HEK293 (cell line): Measurements from ENCODE around the gene C22orf42.
A peak's percentile ranks its signal among the peaks of the same experiment; 100 is the strongest.

Experiments used
- CTCF ChIA-PET: fragments of 350-600 bp; formaldehyde crosslinking; extraction: SDS; loops from one replicate; lab custom pipeline; 2021; ENCODE audit warnings: antibody characterized with exemption; lab: Yijun Ruan, JAX
- POLR2A ChIA-PET: fragments of 300-600 bp; formaldehyde crosslinking; extraction: SDS; loops from one replicate; lab custom pipeline; 2020; ENCODE audit warnings: antibody characterized with exemption, inconsistent platforms; lab: Yijun Ruan, JAX
- H3K27ac ChIP-seq: fragments of 200-500 bp; sonication (Bioruptor generic); 2 replicates; pipeline ENCODE4 v1.5.1; 2014; ENCODE audit warnings: low read depth, low read length, control low read depth, inconsistent platforms; ENCODE audit errors: extremely low read depth
- H3K36me3 ChIP-seq, 2 experiments: fragments of 200-500 bp in 1 of 2; sonication (Bioruptor generic) in 1 of 2; 1 replicate in 1 of 2; 2 replicates in 1 of 2; pipeline ENCODE4 v1.5.1; 2014 to 2017; ENCODE audit warnings: inconsistent platforms in 2 of 2, low read length in 2 of 2; ENCODE audit not compliant: control insufficient read depth in 2 of 2, insufficient read depth in 1 of 2
- H3K4me1 ChIP-seq: fragments of 200-500 bp; sonication (Bioruptor generic); 2 replicates; pipeline ENCODE4 v1.5.1; 2014; ENCODE audit warnings: mild to moderate bottlenecking, low read length, inconsistent platforms; ENCODE audit not compliant: control insufficient read depth, insufficient read depth
- H3K4me3 ChIP-seq: 2 replicates; pipeline ENCODE4 v1.5.1; 2011; ENCODE audit warnings: low read depth, mild to moderate bottlenecking, control low read depth, low read length, moderate library complexity
- H3K9me3 ChIP-seq: fragments of 200-500 bp; sonication (Bioruptor generic); 2 replicates; pipeline ENCODE4 v1.5.1; 2014; ENCODE audit warnings: low read depth, low read length, inconsistent platforms; ENCODE audit not compliant: control insufficient read depth, insufficient read depth
- CTCF ChIP-seq: fragments of 450-650 bp; formaldehyde crosslinking; IDR thresholded peaks from 2 replicates; pipeline ENCODE4 v1.5.1; 2016; ENCODE audit warnings: missing biosample characterization, missing genetic modification characterization
- GLIS2 ChIP-seq: fragments of 450-650 bp; formaldehyde crosslinking; IDR thresholded peaks from 2 replicates; pipeline ENCODE4 v1.5.1; 2016; ENCODE audit warnings: missing biosample characterization, missing genetic modification characterization
- KLF10 ChIP-seq: fragments of 450-650 bp; IDR thresholded peaks from 2 replicates; pipeline ENCODE4 v1.5.1; 2018; ENCODE audit warnings: missing biosample characterization, mild to moderate bottlenecking, missing genetic modification characterization
- KLF9 ChIP-seq: fragments of 450-650 bp; formaldehyde crosslinking; IDR thresholded peaks from 2 replicates; pipeline ENCODE4 v1.5.1; 2016; ENCODE audit warnings: missing biosample characterization, missing genetic modification characterization, low read depth
- SP2 ChIP-seq: fragments of 450-650 bp; formaldehyde crosslinking; IDR thresholded peaks from 2 replicates; pipeline ENCODE4 v1.5.1; 2016; ENCODE audit warnings: missing biosample characterization, missing genetic modification characterization
- ZBTB17 ChIP-seq: fragments of 450-650 bp; formaldehyde crosslinking; IDR thresholded peaks from 2 replicates; pipeline ENCODE4 v1.5.1; 2016; ENCODE audit warnings: missing biosample characterization, missing genetic modification characterization
- ZBTB20 ChIP-seq: fragments of 450-650 bp; formaldehyde crosslinking; IDR thresholded peaks from 2 replicates; pipeline ENCODE4 v1.5.1; 2016; ENCODE audit warnings: missing biosample characterization, missing genetic modification characterization
- ZBTB21 ChIP-seq: fragments of 450-650 bp; formaldehyde crosslinking; IDR thresholded peaks from 2 replicates; pipeline ENCODE4 v1.5.1; 2017; ENCODE audit warnings: missing biosample characterization, missing genetic modification characterization
- ZBTB26 ChIP-seq: fragments of 450-650 bp; formaldehyde crosslinking; optimal IDR thresholded peaks from 2 replicates; pipeline ENCODE3; 2016; ENCODE audit warnings: missing biosample characterization, mild to moderate bottlenecking, missing genetic modification characterization
- ZFHX2 ChIP-seq: fragments of 450-650 bp; formaldehyde crosslinking; conservative IDR thresholded peaks from 2 replicates; pipeline ENCODE4 v1.5.1; 2016; ENCODE audit warnings: missing biosample characterization, missing genetic modification characterization
- ZNF2 ChIP-seq: fragments of 450-650 bp; formaldehyde crosslinking; IDR thresholded peaks from 2 replicates; pipeline ENCODE4 v1.5.1; 2016; ENCODE audit warnings: missing biosample characterization, missing genetic modification characterization
- ZNF266 ChIP-seq: fragments of 450-650 bp; formaldehyde crosslinking; IDR thresholded peaks from 2 replicates; pipeline ENCODE4 v1.5.1; 2016; ENCODE audit warnings: missing biosample characterization, missing genetic modification characterization, low read depth
- ZNF335 ChIP-seq: fragments of 450-650 bp; formaldehyde crosslinking; conservative IDR thresholded peaks from 2 replicates; pipeline ENCODE4 v1.5.1; 2016; ENCODE audit warnings: missing biosample characterization, missing genetic modification characterization
- ZNF341 ChIP-seq: fragments of 450-650 bp; formaldehyde crosslinking; IDR thresholded peaks from 2 replicates; pipeline ENCODE4; 2016; ENCODE audit warnings: low read depth, missing biosample characterization, missing genetic modification characterization
- ZNF423 ChIP-seq: fragments of 450-650 bp; formaldehyde crosslinking; IDR thresholded peaks from 2 replicates; pipeline ENCODE4 v1.5.1; 2016; ENCODE audit warnings: missing biosample characterization, missing genetic modification characterization
- ZNF621 ChIP-seq: fragments of 450-650 bp; formaldehyde crosslinking; IDR thresholded peaks from 2 replicates; pipeline ENCODE4 v1.5.1; 2017; ENCODE audit warnings: missing biosample characterization, missing genetic modification characterization
- TF ChIP-seq, protein P1 (sequence below): fragments of 450-650 bp; formaldehyde crosslinking; IDR thresholded peaks from 2 replicates; pipeline ENCODE4 v1.5.1; 2016; ENCODE audit warnings: missing biosample characterization, missing genetic modification characterization
- TF ChIP-seq, protein P2 (sequence below): fragments of 450-650 bp; formaldehyde crosslinking; IDR thresholded peaks from 2 replicates; pipeline ENCODE4 v1.5.1; 2016; ENCODE audit warnings: missing biosample characterization, missing genetic modification characterization

Gene C22orf42

GRCh38 chr22:32205974-32206773 is 47.1 kb upstream of the C22orf42 start (continued):
- TF ChIP-seq ZBTB26 = no peak

DNA sequence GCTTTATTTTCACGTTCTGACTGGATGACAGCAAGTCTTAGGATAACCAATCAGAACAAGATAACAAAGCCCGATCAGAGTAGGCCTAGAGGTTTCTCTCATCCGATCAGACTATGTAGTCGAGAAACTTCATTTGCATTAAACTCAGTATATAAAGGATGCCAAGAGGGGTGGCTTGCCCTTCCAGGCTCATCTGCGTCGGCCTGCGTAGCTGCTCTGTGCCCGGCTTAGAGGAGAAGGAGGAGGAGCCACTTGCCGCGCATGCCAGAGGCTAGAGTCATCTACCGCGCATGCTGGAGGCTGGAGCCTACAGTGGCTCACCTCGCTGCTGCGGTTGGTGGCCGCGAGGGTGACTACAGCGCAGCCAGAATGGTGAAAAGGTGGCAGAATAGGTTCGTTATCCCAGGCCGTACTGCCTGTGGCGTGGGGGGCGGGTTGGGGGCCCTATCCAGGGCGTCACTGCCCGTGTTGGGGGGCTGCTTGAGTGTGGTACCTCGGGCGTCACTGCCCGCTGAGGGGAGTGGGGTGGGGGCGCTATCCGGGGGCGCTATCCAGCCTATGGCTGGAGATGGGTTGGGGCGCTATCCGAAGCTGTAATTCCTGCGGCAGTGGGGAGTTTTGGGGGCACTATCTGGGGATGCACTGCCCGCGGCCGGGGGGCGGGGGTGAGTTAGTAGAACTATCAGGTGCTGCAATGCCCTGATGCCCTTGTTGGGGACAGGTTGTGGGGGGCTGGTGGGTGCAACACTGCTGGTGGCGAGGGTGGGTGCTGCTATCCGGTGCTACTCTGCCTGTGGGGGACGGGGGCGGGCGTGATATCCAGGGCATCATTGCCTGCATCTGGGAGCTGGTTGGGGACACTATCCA is 46.0 kb upstream of the C22orf42 start, which contains the start of gene RFPL2:
TSS of gene RFPL2 (minus strand) at position 218 of the 867 bp plus-strand sequence. CDS start 2,622 bp downstream, outside the sequence.
- Histone ChIP-seq H3K27ac (0 out of 2 replicates have a peak within 1 kb of the TSS, but pooled peaks have one; percentile 16), H3K4me3 (peak within 1 kb of the TSS; percentile 34), H3K36me3 (peaks cover 0 to 22% of the 10 kb centered on the region in 2 experiments; a peak in 1 of 3 replicates), H3K4me1 (0 out of 2 replicates have a peak, but pooled peaks cover 3% of the 10 kb centered on the region), H3K9me3 (no peaks in the 10 kb centered on the region)
- CTCF ChIA-PET = interaction anchor here (0.6 to 1.1 kb wide), 8 partner anchors 12 to 826 kb away, joined by 3 to 7 read pairs (median 3); no protein-coding TSS in a partner anchor
- POLR2A ChIA-PET = no interaction called here
- TF ChIP-seq ZNF2 (tag by site-specific recombination) = no peak
- peak; percentile 0; the same call in 1 of the 2 replicates for TF ChIP-seq ZBTB20 (tag by site-specific recombination)
- TF ChIP-seq KLF9 = 0 out of 2 replicates have a peak, but pooled peaks have one; percentile 18
- peak; percentile 40; the same call in 1 of the 2 replicates for TF ChIP-seq GLIS2
- no peak for TF ChIP-seq KLF10
- TF ChIP-seq ZNF266 = no peak
- peak; percentile 65; the same call in 1 of the 2 replicates for TF ChIP-seq ZNF335
- TF ChIP-seq, protein P1, sequence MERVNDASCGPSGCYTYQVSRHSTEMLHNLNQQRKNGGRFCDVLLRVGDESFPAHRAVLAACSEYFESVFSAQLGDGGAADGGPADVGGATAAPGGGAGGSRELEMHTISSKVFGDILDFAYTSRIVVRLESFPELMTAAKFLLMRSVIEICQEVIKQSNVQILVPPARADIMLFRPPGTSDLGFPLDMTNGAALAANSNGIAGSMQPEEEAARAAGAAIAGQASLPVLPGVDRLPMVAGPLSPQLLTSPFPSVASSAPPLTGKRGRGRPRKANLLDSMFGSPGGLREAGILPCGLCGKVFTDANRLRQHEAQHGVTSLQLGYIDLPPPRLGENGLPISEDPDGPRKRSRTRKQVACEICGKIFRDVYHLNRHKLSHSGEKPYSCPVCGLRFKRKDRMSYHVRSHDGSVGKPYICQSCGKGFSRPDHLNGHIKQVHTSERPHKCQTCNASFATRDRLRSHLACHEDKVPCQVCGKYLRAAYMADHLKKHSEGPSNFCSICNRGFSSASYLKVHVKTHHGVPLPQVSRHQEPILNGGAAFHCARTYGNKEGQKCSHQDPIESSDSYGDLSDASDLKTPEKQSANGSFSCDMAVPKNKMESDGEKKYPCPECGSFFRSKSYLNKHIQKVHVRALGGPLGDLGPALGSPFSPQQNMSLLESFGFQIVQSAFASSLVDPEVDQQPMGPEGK = peak; percentile 45
- 0 out of 2 replicates have a peak, but pooled peaks have one; percentile 11 for TF ChIP-seq ZBTB21 (tag by site-specific recombination)
- peak; percentile 68 for TF ChIP-seq CTCF
- TF ChIP-seq ZNF423 (tag by site-specific recombination) = no peak
- no peak for TF ChIP-seq ZNF621 (tag by site-specific recombination)
- TF ChIP-seq SP2 (tag by site-specific recombination) = peak; percentile 16; the same call in 1 of the 2 replicates
- TF ChIP-seq ZNF341 (tag by site-specific recombination) = peak; percentile 56
- TF ChIP-seq ZFHX2 (tag by site-specific recombination) = no peak
- TF ChIP-seq, protein P2, sequence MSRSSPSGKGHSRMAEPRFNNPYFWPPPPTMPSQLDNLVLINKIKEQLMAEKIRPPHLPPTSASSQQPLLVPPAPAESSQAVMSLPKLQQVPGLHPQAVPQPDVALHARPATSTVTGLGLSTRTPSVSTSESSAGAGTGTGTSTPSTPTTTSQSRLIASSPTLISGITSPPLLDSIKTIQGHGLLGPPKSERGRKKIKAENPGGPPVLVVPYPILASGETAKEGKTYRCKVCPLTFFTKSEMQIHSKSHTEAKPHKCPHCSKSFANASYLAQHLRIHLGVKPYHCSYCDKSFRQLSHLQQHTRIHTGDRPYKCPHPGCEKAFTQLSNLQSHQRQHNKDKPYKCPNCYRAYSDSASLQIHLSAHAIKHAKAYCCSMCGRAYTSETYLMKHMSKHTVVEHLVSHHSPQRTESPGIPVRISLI (tag by site-specific recombination) = no peak
- TF ChIP-seq ZBTB17 (tag by site-specific recombination) = peak; percentile 95
